Neuronal stem cell (in vitro differentiated cells): Measurements from ENCODE around the gene C2orf78.

Experiments used
- DNase-seq: peaks from one replicate; pipeline ENCODE4 v3.0.0-alpha.2; 2013; ENCODE audit warnings: low spot score
- H2AFZ ChIP-seq: one replicate; pipeline ENCODE4 v1.6.1; 2013; ENCODE audit warnings: mild to moderate bottlenecking, low read length, inconsistent platforms
- H2AK5ac ChIP-seq: 2 replicates; pipeline ENCODE4 v1.6.1; 2013; ENCODE audit warnings: low read depth, mild to moderate bottlenecking, inconsistent platforms, low read length, moderate library complexity, mixed read lengths
- H2BK120ac ChIP-seq: 2 replicates; pipeline ENCODE4 v1.6.1; 2013; ENCODE audit warnings: low read depth, mild to moderate bottlenecking, inconsistent platforms, low read length, moderate library complexity, mixed read lengths
- H2BK12ac ChIP-seq: one replicate; pipeline ENCODE4 v1.6.1; 2013; ENCODE audit warnings: low read length, inconsistent platforms
- H2BK15ac ChIP-seq: 2 replicates; pipeline ENCODE4 v1.6.1; 2013; ENCODE audit warnings: mild to moderate bottlenecking, low read length, inconsistent platforms, mixed read lengths
- H2BK5ac ChIP-seq: one replicate; pipeline ENCODE4 v1.6.1; 2013; ENCODE audit warnings: inconsistent platforms, mild to moderate bottlenecking, low read length, moderate library complexity
- H3K14ac ChIP-seq: one replicate; pipeline ENCODE4 v1.6.1; 2013; ENCODE audit warnings: low read length, inconsistent platforms
- H3K18ac ChIP-seq: 2 replicates; pipeline ENCODE4 v1.6.1; 2013; ENCODE audit warnings: low read length, inconsistent platforms
- H3K23ac ChIP-seq: 2 replicates; pipeline ENCODE4 v1.6.1; 2013; ENCODE audit warnings: low read depth, mild to moderate bottlenecking, mixed read lengths, low read length, inconsistent platforms; ENCODE audit not compliant: poor library complexity
- H3K27ac ChIP-seq: replicated peaks from 3 replicates; pipeline ENCODE4 v1.5.1; 2013; ENCODE audit warnings: low read length, inconsistent platforms
- H3K27me3 ChIP-seq, 3 experiments: 2 replicates each; pipeline ENCODE4 v1.6.1; 2013; ENCODE audit warnings: low read length in 3 of 3, mild to moderate bottlenecking in 2 of 3, inconsistent platforms in 1 of 3, low read depth in 1 of 3, mixed read lengths in 1 of 3, moderate library complexity in 1 of 3; ENCODE audit not compliant: control insufficient read depth in 3 of 3, insufficient read depth in 3 of 3
- H3K36me3 ChIP-seq, 2 donors: replicated peaks in 1 of 2; 2 replicates each; pipeline ENCODE4 v1.6.1; 2013; ENCODE audit warnings: low read length in 2 of 2; ENCODE audit not compliant: control insufficient read depth in 2 of 2, insufficient read depth in 2 of 2
- H3K4ac ChIP-seq: 2 replicates; pipeline ENCODE4 v1.6.1; 2013; ENCODE audit warnings: inconsistent platforms, mild to moderate bottlenecking, low read length, moderate library complexity
- H3K4me1 ChIP-seq, 2 donors: 1 replicate in 1 of 2; 2 replicates in 1 of 2; pipeline ENCODE4 v1.6.1; 2013; ENCODE audit warnings: low read length in 2 of 2, low read depth in 1 of 2; ENCODE audit not compliant: control insufficient read depth in 2 of 2, insufficient read depth in 1 of 2
- H3K4me2 ChIP-seq: one replicate; pipeline ENCODE4 v1.6.1; 2013; ENCODE audit warnings: mild to moderate bottlenecking, low read length, inconsistent platforms; ENCODE audit not compliant: insufficient read depth, poor library complexity, severe bottlenecking
- H3K4me3 ChIP-seq, 2 donors: 2 replicates each; pipeline ENCODE4 v1.5.1; 2013; ENCODE audit warnings: low read length in 2 of 2, mild to moderate bottlenecking in 2 of 2, inconsistent platforms in 1 of 2, moderate library complexity in 1 of 2
- H3K79me1 ChIP-seq: one replicate; pipeline ENCODE4 v1.6.1; 2013; ENCODE audit warnings: low read depth, mild to moderate bottlenecking, inconsistent platforms, low read length, moderate library complexity
- H3K9ac ChIP-seq: one replicate; pipeline ENCODE4 v1.6.1; 2013; ENCODE audit warnings: mild to moderate bottlenecking, low read depth, low read length, inconsistent platforms; ENCODE audit not compliant: poor library complexity
- H3K9me3 ChIP-seq, 2 donors: replicated peaks in 1 of 2; 2 replicates each; pipeline versions ENCODE3 to v1.6.1; 2013; ENCODE audit warnings: low read length in 2 of 2, mild to moderate bottlenecking in 2 of 2, inconsistent platforms in 1 of 2, low read depth in 1 of 2, mixed read lengths in 1 of 2, moderate library complexity in 1 of 2; ENCODE audit not compliant: control insufficient read depth in 2 of 2, insufficient read depth in 1 of 2
- H4K8ac ChIP-seq: one replicate; pipeline ENCODE4 v1.6.1; 2013; ENCODE audit warnings: low read depth, mild to moderate bottlenecking, inconsistent platforms, low read length, moderate library complexity
- H4K91ac ChIP-seq: one replicate; pipeline ENCODE4 v1.6.1; 2013; ENCODE audit warnings: low read length, low read depth, mild to moderate bottlenecking, inconsistent platforms; ENCODE audit not compliant: poor library complexity
- WGBS, 2 donors: extraction: QIAGEN DNeasy Blood & Tissue Kit; methylation state at CpG; one replicate each; pipeline ENCODE4 v1.1.7; 2013; ENCODE audit warnings: missing lambda C conversion rate in 2 of 2, mixed read lengths in 1 of 2; ENCODE audit not compliant: insufficient read length in 2 of 2, insufficient replicate concordance in 1 of 2; ENCODE audit errors: extremely low coverage in 2 of 2; 5-methylcytosine and 5-hydroxymethylcytosine counted together

C2orf78 gene

DNA sequence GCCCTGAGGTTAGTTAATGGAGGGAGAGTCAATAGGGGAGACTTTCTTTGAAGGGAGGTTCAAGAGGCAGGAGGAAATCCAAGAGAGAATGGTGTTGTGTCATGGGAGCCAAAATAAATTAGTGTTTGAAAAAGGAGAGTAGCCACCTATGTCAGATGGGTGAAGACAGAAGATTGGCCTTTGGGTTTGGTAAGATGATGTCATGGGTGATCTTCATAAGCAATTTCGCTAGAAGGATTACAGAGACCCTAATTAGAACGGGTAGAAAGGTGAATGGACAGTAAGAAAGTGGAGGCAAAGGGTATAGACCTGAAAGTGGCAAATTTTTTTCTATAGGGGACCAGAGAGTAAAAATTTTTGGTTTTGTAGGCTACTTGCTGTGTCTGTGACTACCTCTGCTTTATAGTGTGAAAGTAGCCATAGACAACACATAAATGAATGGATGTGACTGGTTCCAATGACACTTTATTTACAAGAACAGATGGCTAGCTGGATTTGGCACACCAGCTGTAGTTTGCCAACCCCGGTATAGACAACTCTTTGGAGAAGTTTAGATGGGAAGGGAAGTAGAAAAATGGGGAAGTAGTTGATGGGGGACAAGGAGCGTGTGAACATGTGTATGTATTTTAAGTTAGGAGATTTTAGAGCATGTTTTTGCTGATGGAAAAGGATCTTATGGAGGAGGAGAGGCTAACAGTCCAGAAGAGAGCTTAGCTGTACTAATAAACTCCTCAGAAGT, 54.0 kb downstream of the C2orf78 start:
- Histone ChIP-seq H4K8ac (no peak overlapping the region), H2AK5ac (no peak overlapping the region), H3K18ac (no peak overlapping the region), H2BK12ac (no peak overlapping the region), H2BK15ac (no peak overlapping the region), H3K4me1 (peaks cover 2 to 7% of the 10 kb centered on the region in 2 donors), H3K4me3 (no peak overlapping the region), H4K91ac (no peak overlapping the region), H3K27ac (no peak overlapping the region), H3K23ac (no peak overlapping the region), H3K14ac (no peak overlapping the region), H3K36me3 (peaks cover 8 to 71% of the 10 kb centered on the region in 2 donors), H3K9me3 (no peaks in the 10 kb centered on the region), H3K79me1 (peaks cover 2% of the 10 kb centered on the region), H2BK5ac (no peak overlapping the region), H3K4ac (no peak overlapping the region), H3K4me2 (no peak overlapping the region), H3K27me3 (no peaks in the 10 kb centered on the region), H2BK120ac (no peak overlapping the region), H3K9ac (no peak overlapping the region), H2AFZ (no peak overlapping the region)
- DNase-seq: no peak
- 100% methylated on average over 1 of the region's 4 CpGs; no CpG with 5 or more reads in 1 of the 2 donors for WGBS, 2 donors

DNA sequence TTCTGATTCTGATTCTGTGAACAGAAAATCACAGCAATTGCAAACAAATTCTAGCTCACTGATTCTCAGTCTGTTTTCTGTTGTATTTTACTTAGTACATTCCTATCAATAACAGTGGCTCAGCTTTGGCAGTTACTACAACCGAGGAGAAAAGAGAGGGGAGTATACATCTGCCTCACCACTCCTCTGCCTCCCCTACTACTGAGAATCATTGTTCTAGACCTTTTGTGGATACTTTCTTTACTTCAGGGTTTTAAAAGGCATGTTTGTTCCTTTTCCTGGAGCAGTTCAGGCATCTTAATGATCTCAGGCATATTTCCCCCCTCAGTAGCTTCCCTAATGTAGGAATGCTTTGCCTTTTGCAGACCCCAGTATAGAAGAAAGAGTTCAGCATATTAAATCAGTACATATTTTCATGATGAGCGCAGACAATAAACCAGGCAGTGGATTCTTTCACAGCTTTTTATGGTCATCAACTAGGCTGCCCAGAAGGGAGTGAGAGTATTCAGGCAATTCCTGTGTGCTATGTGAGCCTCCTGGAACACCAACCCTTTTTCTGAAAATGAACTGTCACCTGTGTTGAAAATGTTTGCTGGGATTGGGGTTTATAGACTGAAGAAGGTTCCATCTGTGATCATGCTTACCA, 55.0 kb downstream of the C2orf78 start:
- no peak overlapping the region for H4K91ac ChIP-seq
- H3K4me3 ChIP-seq: no peak overlapping the region
- no peak for DNase-seq
- H3K9me3 ChIP-seq: no peaks in the 10 kb centered on the region
- H3K14ac ChIP-seq: no peak overlapping the region
- H3K36me3 ChIP-seq: peaks cover 5 to 69% of the 10 kb centered on the region in 2 donors
- no peak overlapping the region for H2BK12ac ChIP-seq
- H2BK15ac ChIP-seq: no peak overlapping the region
- H3K27me3 ChIP-seq: no peaks in the 10 kb centered on the region
- H3K4ac ChIP-seq: no peak overlapping the region
- no CpG with 5 or more reads among the region's 2 CpGs for WGBS, 2 donors
- no peak overlapping the region for H2BK5ac ChIP-seq
- H3K18ac ChIP-seq: no peak overlapping the region
- H2BK120ac ChIP-seq: no peak overlapping the region
- H3K23ac ChIP-seq: no peak overlapping the region
- H3K27ac ChIP-seq: peak overlapping the region; percentile 26
- H3K4me1 ChIP-seq: peaks cover 2 to 7% of the 10 kb centered on the region in 2 donors
- no peak overlapping the region for H3K4me2 ChIP-seq
- H4K8ac ChIP-seq: no peak overlapping the region
- no peak overlapping the region for H2AFZ ChIP-seq
- H3K79me1 ChIP-seq: peaks cover 2% of the 10 kb centered on the region
- no peak overlapping the region for H2AK5ac ChIP-seq
- H3K9ac ChIP-seq: no peak overlapping the region

DNA sequence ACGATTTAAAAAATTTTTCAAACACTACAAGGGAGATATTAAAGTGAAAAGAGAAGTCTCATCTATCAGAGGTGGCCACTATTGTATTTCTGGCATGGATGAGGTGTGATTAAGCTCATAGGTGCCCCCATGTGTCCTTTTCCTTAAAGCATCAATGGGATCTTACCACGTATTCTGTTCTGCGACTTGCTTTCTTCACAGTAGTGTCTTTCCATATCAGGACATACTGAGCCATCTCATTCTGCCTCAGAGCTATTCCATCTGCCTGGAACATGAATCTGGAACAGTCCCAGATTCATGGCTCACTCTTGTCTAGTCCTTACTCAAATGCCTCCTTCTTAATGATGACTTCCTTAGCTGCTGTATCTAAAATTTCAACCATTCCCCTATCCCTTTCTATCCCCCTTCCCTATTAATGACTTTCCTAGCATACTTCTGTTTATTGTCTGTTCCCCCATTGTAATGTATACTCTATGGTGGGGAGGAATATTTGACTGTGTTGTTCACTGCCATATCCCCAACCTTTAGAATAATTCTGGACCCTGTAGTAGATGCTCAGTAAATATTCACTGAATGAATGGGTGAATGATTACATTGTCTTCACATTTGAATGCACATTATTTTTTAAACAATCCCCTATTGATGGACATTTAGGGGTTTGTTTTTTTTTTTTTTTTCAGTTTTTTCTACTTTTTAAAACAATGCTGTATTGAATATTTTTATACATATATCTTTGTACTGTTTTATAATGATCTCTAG, 55.8 kb downstream of the C2orf78 start:
- Histone ChIP-seq H3K4me2 (no peak overlapping the region), H3K4me3 (no peak overlapping the region), H4K8ac (no peak overlapping the region), H2BK120ac (no peak overlapping the region), H3K9me3 (no peaks in the 10 kb centered on the region), H3K79me1 (peaks cover 2% of the 10 kb centered on the region), H3K27me3 (no peaks in the 10 kb centered on the region), H3K4ac (no peak overlapping the region), H2BK5ac (no peak overlapping the region), H2BK12ac (no peak overlapping the region), H2BK15ac (no peak overlapping the region), H3K36me3 (peaks cover 3 to 71% of the 10 kb centered on the region in 2 donors), H4K91ac (no peak overlapping the region), H3K4me1 (peaks cover 2 to 7% of the 10 kb centered on the region in 2 donors), H3K18ac (no peak overlapping the region), H3K27ac (no peak overlapping the region), H3K23ac (no peak overlapping the region), H2AK5ac (no peak overlapping the region), H3K14ac (no peak overlapping the region), H3K9ac (no peak overlapping the region), H2AFZ (no peak overlapping the region)
- WGBS, 2 donors: no CpG with 5 or more reads among the region's 3 CpGs
- no peak for DNase-seq
